ENCODE data around the gene ADGRL1.

Gene ADGRL1

GRCh38 chr19:14139944-14140343, 66.0 kb downstream of the ADGRL1 start:
- no peak for DNase-seq (ENCODE audit: low spot score)

DNA sequence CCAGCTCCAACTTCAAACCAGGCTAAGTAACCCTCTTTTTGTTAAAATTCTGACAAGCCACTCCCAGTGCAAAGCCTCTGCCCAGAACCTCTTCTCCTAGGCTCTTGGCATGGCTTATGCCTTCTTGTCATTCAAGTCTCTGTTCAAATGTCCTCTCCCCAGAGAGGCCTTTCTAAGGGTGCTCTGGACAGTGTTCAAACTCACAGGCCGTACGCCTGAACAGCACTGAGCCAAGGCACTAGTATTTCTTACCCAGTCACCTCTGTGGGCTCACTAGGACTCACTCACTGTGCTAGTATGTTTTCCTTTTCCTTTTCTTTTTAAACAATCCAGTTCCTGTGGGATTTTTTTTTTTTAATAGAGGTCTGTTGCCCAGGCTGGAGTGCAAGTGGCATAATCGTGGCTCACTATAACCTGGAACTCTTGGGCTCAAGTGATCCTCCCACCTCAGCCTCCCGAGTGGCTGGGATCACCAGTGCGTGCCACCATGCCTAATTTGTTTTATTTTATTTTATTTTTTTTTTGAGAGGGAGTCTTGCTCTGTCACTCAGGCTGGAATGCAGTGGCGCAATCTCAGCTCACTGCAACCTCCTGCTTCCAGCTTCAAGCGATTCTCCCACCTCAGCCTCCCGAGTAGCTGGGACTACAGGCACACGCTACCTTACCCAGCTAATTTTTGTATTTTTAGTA, 67.2 kb downstream of the ADGRL1 start:
- no peak for DNase-seq (ENCODE audit: low spot score)

DNA sequence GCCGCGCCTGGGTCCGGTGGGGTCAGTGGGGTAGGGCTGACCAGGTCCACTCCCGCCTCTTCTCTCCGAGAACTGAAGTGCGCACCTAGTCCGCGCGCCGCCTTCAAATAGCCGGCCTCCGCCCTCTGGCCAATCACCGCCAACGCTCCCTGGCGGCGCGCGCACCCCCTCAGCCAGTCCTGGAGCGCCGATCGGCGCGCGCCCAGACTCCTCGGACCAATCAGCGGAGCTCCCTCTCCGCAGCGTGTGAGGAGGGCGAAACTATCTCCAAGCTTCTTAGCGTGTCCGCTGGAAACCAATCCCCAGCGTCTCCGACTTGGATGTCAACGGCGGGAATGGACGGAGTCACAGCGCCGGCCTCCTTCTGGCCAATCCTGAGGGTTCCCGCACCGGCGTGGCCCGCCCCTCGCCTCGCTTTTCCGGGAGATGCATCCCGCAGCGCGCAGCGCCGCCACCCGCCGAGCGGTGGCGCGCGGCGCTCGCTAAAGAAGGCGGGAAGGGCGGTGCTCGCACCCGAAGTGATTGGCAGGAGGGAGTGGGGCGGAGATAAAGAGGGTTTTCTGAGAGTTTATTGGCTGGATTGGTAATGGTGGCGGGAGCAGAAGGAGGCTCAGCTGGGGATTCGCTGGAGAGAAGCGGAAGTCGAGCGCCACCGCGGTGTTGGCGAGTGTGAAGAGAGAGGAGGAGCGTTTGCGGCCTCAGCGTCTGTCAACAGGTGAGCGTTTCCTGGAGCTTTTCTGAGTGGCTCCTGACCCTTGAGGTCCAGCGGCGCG, 69.3 kb downstream of the ADGRL1 start, which contains the start of gene ASF1B:
TSS of gene ASF1B (minus strand) at position 81 of the 773 bp plus-strand sequence. CDS start 133 bp downstream, outside the sequence.
- peak; percentile 95 for DNase-seq (ENCODE audit: low spot score)

- DNase-seq (ENCODE audit: low spot score): no peak
These were observed 69.9 kb downstream of the ADGRL1 start for GRCh38 chr19:14135985-14136508.

- no peak for DNase-seq (ENCODE audit: low spot score)
These were observed 70.6 kb downstream of the ADGRL1 start for GRCh38 chr19:14135355-14135754.

DNA sequence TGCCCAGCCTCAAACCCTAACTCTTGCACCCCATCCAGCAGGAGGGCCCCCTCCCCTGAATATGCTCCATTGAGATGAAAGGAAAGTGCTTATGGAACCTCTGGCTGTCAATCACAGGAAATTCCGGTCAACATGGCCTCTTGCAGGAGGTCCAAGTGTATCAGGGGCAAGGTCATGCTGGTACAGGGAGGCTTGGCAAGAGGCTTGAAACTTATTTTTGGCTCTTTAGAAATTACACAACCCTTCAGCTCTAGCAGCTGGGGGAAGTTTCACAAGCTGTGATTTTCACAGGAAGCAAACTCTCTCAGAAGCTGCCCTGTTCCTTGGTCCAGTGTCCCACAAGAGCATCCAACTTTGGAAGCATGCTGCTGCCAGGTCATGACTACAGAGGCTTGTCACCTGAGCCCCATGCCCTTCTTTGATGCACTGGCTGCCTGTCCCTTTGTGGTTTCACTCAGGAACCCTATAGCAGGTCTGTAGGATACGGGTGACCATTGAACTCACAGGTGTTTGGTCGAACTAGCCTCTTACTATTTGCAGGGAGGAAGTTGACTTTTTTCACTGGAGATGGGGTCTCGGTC, 78.0 kb downstream of the ADGRL1 start:
- no peak for DNase-seq (ENCODE audit: low spot score)

DNA sequence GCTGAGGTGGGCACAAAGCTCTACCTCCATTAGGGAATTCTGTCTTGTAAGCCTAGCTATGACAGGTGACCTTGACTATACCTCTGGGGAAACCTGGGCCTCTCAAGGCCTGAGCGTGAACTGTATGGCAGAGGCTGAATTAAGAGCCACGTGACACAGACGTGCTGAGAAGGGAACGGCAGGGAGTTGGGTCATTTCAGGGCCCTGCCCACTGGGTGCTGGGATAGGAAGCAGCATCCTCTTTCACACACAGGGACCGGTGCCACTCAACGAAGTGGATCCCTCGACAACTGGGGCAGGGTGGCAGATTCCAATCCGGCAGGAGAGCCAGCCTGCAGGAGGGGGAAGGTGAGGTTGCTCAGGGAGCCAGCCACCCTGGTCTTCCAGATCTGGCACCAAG, 78.8 kb downstream of the ADGRL1 start:
- DNase-seq (ENCODE audit: low spot score): no peak

GRCh38 chr19:14122924-14123323, 83.0 kb downstream of the ADGRL1 start:
- no peak for DNase-seq (ENCODE audit: low spot score)

GRCh38 chr19:14120497-14120780, 85.5 kb downstream of the ADGRL1 start:
- no peak for DNase-seq (ENCODE audit: low spot score)

DNA sequence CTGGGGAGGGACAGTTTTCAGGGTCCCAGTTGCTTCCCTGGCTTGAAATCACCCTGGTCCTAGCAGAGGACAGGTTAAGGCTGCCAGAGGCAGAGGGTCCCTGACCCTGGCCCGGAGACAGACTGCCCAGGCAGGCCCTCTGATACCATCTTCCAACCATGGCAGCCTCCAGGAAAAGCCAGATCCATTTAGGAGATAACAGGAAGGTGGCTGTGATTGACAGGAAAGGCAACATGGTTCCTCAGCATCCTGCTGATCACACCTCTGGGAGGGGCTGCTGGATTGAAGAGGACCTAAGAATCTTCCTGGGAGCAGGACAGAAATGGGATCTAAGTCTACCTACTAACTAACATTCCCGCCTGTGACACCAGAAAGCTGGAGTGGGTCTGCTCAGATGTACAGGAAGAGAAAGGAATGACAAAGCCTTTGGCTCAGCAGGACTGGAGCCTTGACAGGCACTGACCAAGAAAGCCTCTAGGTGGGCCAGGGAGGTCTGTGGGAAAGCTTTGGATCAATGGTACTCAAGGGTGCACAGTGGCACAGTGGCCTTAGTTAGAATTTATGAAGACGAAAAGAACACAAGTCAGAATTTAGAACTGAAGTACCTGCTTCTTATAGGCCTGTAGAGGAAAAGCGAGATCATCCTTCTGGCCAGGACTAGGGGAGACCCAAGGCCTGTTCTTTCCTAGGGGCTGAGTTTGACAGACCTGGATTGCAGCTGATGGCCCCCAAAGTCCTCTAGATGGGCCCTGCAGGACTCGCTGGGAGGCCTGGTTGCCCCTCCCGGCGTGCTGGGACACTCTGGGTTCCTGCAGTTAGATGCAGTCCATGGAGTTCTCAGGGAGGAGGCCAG, 86.1 kb downstream of the ADGRL1 start:
- no peak for DNase-seq (ENCODE audit: low spot score)

DNA sequence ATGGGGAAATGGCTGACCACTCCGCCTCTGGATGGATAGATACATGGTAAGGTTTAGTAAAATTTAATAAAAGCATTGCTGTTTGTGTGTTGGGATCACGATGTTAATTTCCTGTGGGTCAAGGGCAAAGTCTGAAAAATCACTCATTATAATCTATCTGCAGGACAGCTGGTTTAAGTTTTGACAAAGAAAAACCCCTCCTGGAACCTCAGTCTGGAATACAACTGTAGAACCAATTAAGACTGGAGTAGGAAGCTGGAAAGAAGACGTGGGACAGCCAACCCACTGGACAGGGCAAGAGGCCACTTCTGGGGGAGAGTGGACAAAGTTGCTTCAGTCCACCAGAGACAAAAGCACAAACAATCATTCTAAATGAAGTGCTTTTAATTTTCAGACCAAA, 86.8 kb downstream of the ADGRL1 start:
- DNase-seq (ENCODE audit: low spot score): no peak

- no peak for DNase-seq (ENCODE audit: low spot score)
These were observed 87.6 kb downstream of the ADGRL1 start for GRCh38 chr19:14118165-14119051.

GRCh38 chr19:14117668-14118164, 88.3 kb downstream of the ADGRL1 start, which contains the start of gene PRKACA:
PRKACA (minus strand) TSS chr19:14117762; CDS start chr19:14117547, 215 bp downstream.
- peak; percentile 99 for DNase-seq (ENCODE audit: low spot score)

DNA sequence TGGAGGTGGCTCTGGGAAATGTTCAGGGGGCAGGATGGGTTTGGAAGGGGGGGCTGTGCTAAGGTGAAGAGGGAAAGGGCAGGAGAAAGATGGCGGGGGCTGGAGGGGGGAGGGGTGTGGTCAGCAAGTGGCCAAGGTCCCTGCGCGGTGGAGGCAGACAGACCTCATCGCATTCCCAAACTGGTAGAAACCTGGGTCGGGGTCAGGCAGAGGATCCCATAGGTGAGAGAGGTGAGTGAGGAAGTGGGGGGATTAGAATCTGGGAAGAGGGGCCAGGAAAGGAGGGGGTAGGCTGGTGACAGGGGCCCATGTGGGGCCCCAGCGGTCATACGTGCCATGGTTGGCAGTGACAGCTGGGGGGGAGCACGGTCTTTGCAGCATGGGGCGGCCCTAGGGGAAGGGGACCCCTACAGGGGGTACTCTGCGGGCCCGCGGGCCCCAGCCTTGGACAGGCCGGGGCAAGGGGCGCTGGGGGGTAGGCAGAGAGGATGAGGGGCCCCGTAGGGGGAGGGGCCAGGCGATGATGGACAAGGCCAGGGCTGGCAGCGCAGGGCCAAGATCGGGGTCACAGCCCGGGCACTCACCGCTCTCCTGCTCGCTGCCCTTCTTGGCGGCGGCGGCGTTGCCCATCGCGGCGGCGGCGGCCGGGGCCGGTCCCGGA, 88.9 kb downstream of the ADGRL1 start:
- peak; percentile 41 for DNase-seq (ENCODE audit: low spot score)

GRCh38 chr19:14116525-14116917, 89.4 kb downstream of the ADGRL1 start:
- DNase-seq (ENCODE audit: low spot score): no peak

DNA sequence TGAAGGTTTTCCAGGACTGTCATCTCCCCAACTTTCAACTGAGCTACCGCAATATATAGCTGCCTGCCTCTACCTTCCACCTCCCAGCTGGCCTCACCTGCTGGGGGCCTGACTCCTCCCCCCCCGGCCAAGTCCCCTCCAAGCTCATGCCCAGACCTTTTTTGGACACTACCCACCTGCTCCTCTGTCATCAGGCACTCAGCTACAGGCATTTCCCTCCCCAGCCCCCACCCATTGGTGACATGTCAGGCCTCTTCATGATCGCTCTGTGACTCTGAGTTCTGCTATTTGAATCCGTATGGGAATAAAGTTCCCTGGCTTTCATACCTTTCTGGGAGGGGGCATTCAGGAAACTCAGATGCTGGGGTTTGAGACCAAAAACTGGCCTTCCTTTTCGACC, 90.2 kb downstream of the ADGRL1 start:
- no peak for DNase-seq (ENCODE audit: low spot score)

- peak; percentile 66 for DNase-seq (ENCODE audit: low spot score)
These were observed 91.1 kb downstream of the ADGRL1 start for GRCh38 chr19:14114854-14115253.

GRCh38 chr19:14114439-14114838, 91.5 kb downstream of the ADGRL1 start:
- no peak for DNase-seq (ENCODE audit: low spot score)

DNA sequence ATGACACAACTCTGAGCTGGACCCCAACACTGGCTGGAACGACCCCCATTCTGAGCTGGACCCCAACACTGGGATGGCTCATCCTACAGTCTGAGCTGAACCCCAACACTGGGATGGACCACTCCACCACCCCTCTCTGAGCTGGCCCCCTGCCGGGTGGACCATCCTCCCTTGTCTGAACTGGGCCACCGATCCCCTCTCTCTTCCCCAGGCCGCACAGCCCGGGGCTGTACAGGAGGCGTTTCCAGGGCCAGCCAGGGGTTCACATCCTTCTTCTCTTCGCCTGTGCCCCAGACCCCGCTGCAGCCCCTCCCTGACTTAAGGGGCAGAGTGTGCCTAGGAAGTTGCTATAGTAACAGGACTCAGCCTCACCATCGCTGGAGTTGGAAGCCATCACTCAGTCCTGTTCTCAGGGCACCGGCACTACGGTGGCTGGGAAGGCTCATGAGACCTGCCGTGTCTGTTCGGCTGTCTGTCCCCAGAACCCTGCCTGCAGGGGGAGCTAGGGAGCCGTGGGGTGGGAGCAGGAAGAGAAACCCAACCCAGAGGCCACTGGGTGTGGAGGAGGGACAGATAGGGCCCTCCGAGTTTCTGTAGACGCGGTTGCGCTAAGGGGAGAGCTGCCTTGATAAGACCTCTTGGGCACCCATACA, 92.1 kb downstream of the ADGRL1 start:
- no peak for DNase-seq (ENCODE audit: low spot score)
